PC-9 (cell line): ENCODE data around the gene CFAP54.

ENCODE experiments used
- EZH2 ChIP-seq: fragments of 200-600 bp; sonication (generic); IDR thresholded peaks from 2 replicates; pipeline ENCODE4 v1.8.0; 2017; ENCODE audit warnings: antibody characterized with exemption, low read depth
- TF ChIP-seq, protein P1 (sequence below): fragments of 200-600 bp; sonication (generic); conservative IDR thresholded peaks from 2 replicates; pipeline ENCODE4 v1.6.1; 2017; ENCODE audit warnings: mixed run types, antibody characterized with exemption, mild to moderate bottlenecking, moderate library complexity

DNA sequence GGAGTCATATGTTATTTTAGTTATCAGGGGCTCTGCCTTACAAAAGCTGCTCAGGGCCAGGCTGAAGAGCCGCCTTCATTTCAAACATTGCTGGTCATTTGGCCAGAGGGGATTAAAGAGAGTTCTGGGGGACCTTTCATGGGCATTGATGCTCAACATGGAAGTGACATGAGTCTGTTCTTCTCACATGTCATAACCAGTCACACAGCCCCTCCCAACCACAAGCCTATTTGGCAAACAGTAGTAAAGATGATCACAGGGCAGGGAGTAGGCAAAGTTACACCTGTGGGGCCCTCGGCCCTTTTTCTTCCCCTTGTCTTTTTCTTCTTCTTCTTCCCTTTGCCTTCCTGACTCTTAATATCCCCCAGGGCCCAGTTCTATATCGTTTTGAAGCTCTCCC lies 33.3 kb downstream of the CFAP54 start:
- TF ChIP-seq, protein P1, sequence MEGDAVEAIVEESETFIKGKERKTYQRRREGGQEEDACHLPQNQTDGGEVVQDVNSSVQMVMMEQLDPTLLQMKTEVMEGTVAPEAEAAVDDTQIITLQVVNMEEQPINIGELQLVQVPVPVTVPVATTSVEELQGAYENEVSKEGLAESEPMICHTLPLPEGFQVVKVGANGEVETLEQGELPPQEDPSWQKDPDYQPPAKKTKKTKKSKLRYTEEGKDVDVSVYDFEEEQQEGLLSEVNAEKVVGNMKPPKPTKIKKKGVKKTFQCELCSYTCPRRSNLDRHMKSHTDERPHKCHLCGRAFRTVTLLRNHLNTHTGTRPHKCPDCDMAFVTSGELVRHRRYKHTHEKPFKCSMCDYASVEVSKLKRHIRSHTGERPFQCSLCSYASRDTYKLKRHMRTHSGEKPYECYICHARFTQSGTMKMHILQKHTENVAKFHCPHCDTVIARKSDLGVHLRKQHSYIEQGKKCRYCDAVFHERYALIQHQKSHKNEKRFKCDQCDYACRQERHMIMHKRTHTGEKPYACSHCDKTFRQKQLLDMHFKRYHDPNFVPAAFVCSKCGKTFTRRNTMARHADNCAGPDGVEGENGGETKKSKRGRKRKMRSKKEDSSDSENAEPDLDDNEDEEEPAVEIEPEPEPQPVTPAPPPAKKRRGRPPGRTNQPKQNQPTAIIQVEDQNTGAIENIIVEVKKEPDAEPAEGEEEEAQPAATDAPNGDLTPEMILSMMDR = no peak
- TF ChIP-seq EZH2 = no peak
